Neural progenitor cell (in vitro differentiated cells): ENCODE measurements around the gene FSTL4. TPM values are rescaled to one million over a fixed set of nuclear protein-coding genes. Genes with fewer than 3 reads are reported as not detected.

Experiments used
- DNase-seq: peaks from one replicate; pipeline ENCODE4 v3.0.0-alpha.2; 2016; ENCODE audit warnings: low spot score
- H2AFZ ChIP-seq: fragments of 200-600 bp; sonication (generic); replicated peaks from 2 replicates; pipeline ENCODE4 v1.6.1; 2016; ENCODE audit warnings: antibody characterized with exemption
- H3F3A ChIP-seq: fragments of 200-600 bp; sonication (generic); 2 replicates; pipeline ENCODE4 v1.6.1; 2016; ENCODE audit warnings: antibody characterized with exemption, low read depth
- H3K27ac ChIP-seq: fragments of 200-600 bp; sonication (generic); 2 replicates; pipeline ENCODE4 v1.5.1; 2016; ENCODE audit warnings: mild to moderate bottlenecking
- H3K27me3 ChIP-seq: fragments of 200-600 bp; sonication (generic); 2 replicates; pipeline ENCODE4 v1.6.1; 2016; ENCODE audit warnings: mild to moderate bottlenecking, moderate library complexity
- H3K36me3 ChIP-seq: fragments of 200-600 bp; sonication (generic); 2 replicates; pipeline ENCODE4 v1.5.1; 2016
- H3K4me1 ChIP-seq: fragments of 200-600 bp; sonication (generic); 2 replicates; pipeline ENCODE4 v1.6.1; 2016; ENCODE audit warnings: mixed run types
- H3K4me2 ChIP-seq: fragments of 200-600 bp; sonication (generic); 2 replicates; pipeline ENCODE4 v1.6.1; 2016
- H3K4me3 ChIP-seq: fragments of 200-600 bp; sonication (generic); 2 replicates; pipeline ENCODE4 v1.5.1; 2016
- H3K79me2 ChIP-seq: fragments of 200-600 bp; sonication (generic); 2 replicates; pipeline ENCODE4 v1.6.1; 2016; ENCODE audit warnings: low read depth
- H3K9ac ChIP-seq: fragments of 200-600 bp; sonication (generic); 2 replicates; pipeline ENCODE4 v1.6.1; 2016
- H3K9me3 ChIP-seq: fragments of 200-600 bp; sonication (generic); 2 replicates; pipeline ENCODE4 v1.5.1; 2016; ENCODE audit warnings: low read depth
- H4K20me1 ChIP-seq: fragments of 200-600 bp; sonication (generic); 2 replicates; pipeline ENCODE4 v1.6.1; 2016; ENCODE audit warnings: low read depth
- H3K27ac Mint-ChIP-seq: 3 replicates; pipeline ENCODE4 v1.8.0; 2021; ENCODE audit warnings: mixed read lengths
- H3K27me3 Mint-ChIP-seq: 2 replicates; pipeline ENCODE4 v1.8.0; 2022; ENCODE audit warnings: low read depth, mild to moderate bottlenecking, inconsistent platforms, moderate library complexity, mixed read lengths; ENCODE audit not compliant: insufficient read depth
- H3K36me3 Mint-ChIP-seq: 3 replicates; pipeline ENCODE4 v1.8.0; 2021; ENCODE audit warnings: mixed read lengths
- H3K4me1 Mint-ChIP-seq: 3 replicates; pipeline ENCODE4 v1.8.0; 2021; ENCODE audit warnings: mixed read lengths
- H3K4me3 Mint-ChIP-seq: 3 replicates; pipeline ENCODE4 v1.8.0; 2021; ENCODE audit warnings: mild to moderate bottlenecking, moderate library complexity, mixed read lengths
- H3K9me3 Mint-ChIP-seq: 3 replicates; pipeline ENCODE4 v1.8.0; 2020; ENCODE audit warnings: mixed read lengths
- CTCF ChIP-seq: fragments of 200-600 bp; sonication (generic); IDR thresholded peaks from 2 replicates; pipeline ENCODE4 v1.5.1; 2017; ENCODE audit warnings: antibody characterized with exemption, mild to moderate bottlenecking
- EZH2 ChIP-seq: fragments of 200-600 bp; sonication (generic); IDR thresholded peaks from 2 replicates; pipeline ENCODE4 v1.6.1; 2017; ENCODE audit warnings: antibody characterized with exemption, mild to moderate bottlenecking, moderate library complexity
- EZH2phosphoT487 ChIP-seq: fragments of 200-600 bp; sonication (generic); IDR thresholded peaks from 2 replicates; pipeline ENCODE4 v1.6.1; 2017; ENCODE audit warnings: antibody characterized with exemption
- total RNA-seq: library from RNA; depleted of rRNA; stranded (reverse); fragments of >200 nt; gene quantifications from 2 replicates; pipeline ENCODE4 v1.2.3, GENCODE V29; 2015; ENCODE audit warnings: low replicate concordance

Gene FSTL4
- total RNA-seq, 1 donor from 2014 or later: 0.95 TPM

GRCh38 chr5:133319244-133319643, 293.1 kb downstream of the FSTL4 start:
- Histone ChIP-seq H3K27me3 (no peaks in the 10 kb centered on the region), H3K79me2 (no peaks in the 10 kb centered on the region), H3F3A (peaks cover 19% of the 10 kb centered on the region), H3K4me3 (no peak overlapping the region), H3K9ac (no peak overlapping the region), H4K20me1 (no peaks in the 10 kb centered on the region), H3K4me1 (peaks cover 35% of the 10 kb centered on the region), H3K27ac (no peak overlapping the region), H3K9me3 (no peaks in the 10 kb centered on the region), H3K4me2 (no peak overlapping the region), H3K36me3 (no peaks in the 10 kb centered on the region), H2AFZ (no peak overlapping the region)
- Mint-ChIP-seq H3K4me1 (peaks cover 15% of the 10 kb centered on the region), H3K27me3 (peaks cover 11% of the 10 kb centered on the region), H3K27ac (peak overlapping the region; percentile 50), H3K9me3 (no peaks in the 10 kb centered on the region), H3K36me3 (no peaks in the 10 kb centered on the region), H3K4me3 (no peak overlapping the region)
- DNase-seq: no peak
- no peak for TF ChIP-seq EZH2

- Mint-ChIP-seq H3K9me3 (no peaks in the 10 kb centered on the region), H3K27me3 (peaks cover 8% of the 10 kb centered on the region), H3K36me3 (no peaks in the 10 kb centered on the region), H3K4me1 (peaks cover 15% of the 10 kb centered on the region), H3K4me3 (no peak overlapping the region), H3K27ac (no peak overlapping the region)
- Histone ChIP-seq H2AFZ (no peak overlapping the region), H3K36me3 (no peaks in the 10 kb centered on the region), H4K20me1 (no peaks in the 10 kb centered on the region), H3K27me3 (no peaks in the 10 kb centered on the region), H3K79me2 (no peaks in the 10 kb centered on the region), H3K4me2 (peak overlapping the region; percentile 53), H3K9ac (no peak overlapping the region), H3K4me3 (no peak overlapping the region), H3K9me3 (no peaks in the 10 kb centered on the region), H3K4me1 (peaks cover 35% of the 10 kb centered on the region), H3F3A (peaks cover 19% of the 10 kb centered on the region), H3K27ac (no peak overlapping the region)
- peak; percentile 8 for TF ChIP-seq CTCF
- TF ChIP-seq EZH2: no peak
- TF ChIP-seq EZH2phosphoT487: no peak
- peak; percentile 11 for DNase-seq
Measured at GRCh38 chr5:133317558-133317957, 294.8 kb downstream of the FSTL4 start.

- H3K9me3 Mint-ChIP-seq: no peaks in the 10 kb centered on the region
- Histone ChIP-seq H3K4me2 (peak overlapping the region; percentile 53), H4K20me1 (no peaks in the 10 kb centered on the region), H3K27ac (no peak overlapping the region), H3K36me3 (no peaks in the 10 kb centered on the region), H3K27me3 (no peaks in the 10 kb centered on the region), H3K9me3 (no peaks in the 10 kb centered on the region), H3K9ac (no peak overlapping the region), H2AFZ (no peak overlapping the region), H3K4me3 (no peak overlapping the region), H3F3A (peaks cover 19% of the 10 kb centered on the region), H3K4me1 (peaks cover 35% of the 10 kb centered on the region), H3K79me2 (no peaks in the 10 kb centered on the region)
- peaks cover 15% of the 10 kb centered on the region for H3K4me1 Mint-ChIP-seq
- TF ChIP-seq EZH2phosphoT487: peak; percentile 67
- TF ChIP-seq CTCF: peak; percentile 53
- no peak for TF ChIP-seq EZH2
- DNase-seq: peak; percentile 70
- H3K27ac Mint-ChIP-seq: no peak overlapping the region
- H3K36me3 Mint-ChIP-seq: no peaks in the 10 kb centered on the region
- H3K4me3 Mint-ChIP-seq: no peak overlapping the region
- H3K27me3 Mint-ChIP-seq: peaks cover 6% of the 10 kb centered on the region
Measured at GRCh38 chr5:133316346-133317343, 295.7 kb downstream of the FSTL4 start.

- no peaks in the 10 kb centered on the region for H3K36me3 ChIP-seq
- no peak overlapping the region for H3K27ac Mint-ChIP-seq
- H3K27me3 ChIP-seq: no peaks in the 10 kb centered on the region
- H3F3A ChIP-seq: peaks cover 19% of the 10 kb centered on the region
- H3K9me3 ChIP-seq: no peaks in the 10 kb centered on the region
- TF ChIP-seq EZH2phosphoT487 (no peak), CTCF (no peak), EZH2 (no peak)
- H3K27me3 Mint-ChIP-seq: peaks cover 4% of the 10 kb centered on the region
- no peak overlapping the region for H3K27ac ChIP-seq
- no peak overlapping the region for H3K9ac ChIP-seq
- H3K4me3 Mint-ChIP-seq: no peak overlapping the region
- H3K9me3 Mint-ChIP-seq: no peaks in the 10 kb centered on the region
- no peaks in the 10 kb centered on the region for H3K79me2 ChIP-seq
- H3K4me1 ChIP-seq: peaks cover 22% of the 10 kb centered on the region
- no peaks in the 10 kb centered on the region for H3K36me3 Mint-ChIP-seq
- H3K4me3 ChIP-seq: no peak overlapping the region
- no peak overlapping the region for H3K4me2 ChIP-seq
- no peak for DNase-seq
- H3K4me1 Mint-ChIP-seq: peaks cover 3% of the 10 kb centered on the region
- H4K20me1 ChIP-seq: no peaks in the 10 kb centered on the region
- H2AFZ ChIP-seq: no peak overlapping the region
Measured at GRCh38 chr5:133314086-133314485, 298.3 kb downstream of the FSTL4 start.
